ENCODE data around the gene KIF26A.

GRCh38 chr14:104157016-104157928 is 18.9 kb downstream of the KIF26A start:
- TF ChIP-seq CTCF (IDR thresholded peaks at IDR 0.05) (no peak), EZH2 (IDR thresholded peaks at IDR 0.05; ENCODE audit: borderline replicate concordance, insufficient read depth, low read depth, low read length, poor library complexity, severe bottlenecking) (no peak)
